Endothelial cell of umbilical vein (primary cell): ENCODE data around the gene TMEM94. TPM values are rescaled to one million over a fixed set of nuclear protein-coding genes. Genes with fewer than 3 reads are reported as not detected.

ENCODE experiments used
- BruUV-seq: library from RNA; stranded (reverse); fragments of 400-500 nt; replicated peaks from 2 replicates; lab custom pipeline; 2021; lab: Mats Ljungman, UMichigan
- CTCF ChIA-PET: fragments of 300-600, 350-600 bp; sonication (Branson Sonifier 250); formaldehyde crosslinking; loops from one replicate; lab custom pipeline; 2021; ENCODE audit warnings: antibody characterized with exemption, inconsistent platforms; lab: Charles Lee
- POLR2A ChIA-PET: fragments of 300-600, 350-600 bp; sonication (Branson Sonifier 250); formaldehyde crosslinking; loops from one replicate; lab custom pipeline; 2021; ENCODE audit warnings: antibody characterized with exemption, inconsistent platforms; lab: Charles Lee
- DNase-seq: peaks from one replicate; pipeline ENCODE4 v3.0.0-alpha.2; 2011; ENCODE audit warnings: low read depth, low spot score
- FAIRE-seq: peaks from 2 replicates; lab custom pipeline; 2011; peaks lifted over from hg19 to GRCh38; lab: Jason Lieb, UNC
- H2AFZ ChIP-seq: 2 replicates; pipeline ENCODE4 v1.6.0; 2012; ENCODE audit warnings: low read depth, low read length, control low read depth, inconsistent platforms
- H3K27ac ChIP-seq: 2 replicates; pipeline ENCODE4 v1.5.1; 2011; ENCODE audit warnings: low read depth, mild to moderate bottlenecking, control low read depth, low read length, moderate library complexity; ENCODE audit not compliant: insufficient read depth
- H3K27me3 ChIP-seq, 2 experiments: 2 replicates each; pipeline versions ENCODE4 v1.6.0 to v1.6.1; 2011; ENCODE audit warnings: low read length in 2 of 2, mixed read lengths in 1 of 2; ENCODE audit not compliant: control insufficient read depth in 2 of 2, insufficient read depth in 2 of 2
- H3K36me3 ChIP-seq, 2 experiments: 2 replicates in 1 of 2; 3 replicates in 1 of 2; pipeline ENCODE4 v1.5.1; 2011; ENCODE audit warnings: low read length in 2 of 2, mild to moderate bottlenecking in 1 of 2, moderate library complexity in 1 of 2; ENCODE audit not compliant: control insufficient read depth in 2 of 2, insufficient read depth in 2 of 2; ENCODE audit errors: extremely low read depth in 1 of 2
- H3K4me1 ChIP-seq: 3 replicates; pipeline ENCODE4 v1.5.1; 2011; ENCODE audit warnings: mild to moderate bottlenecking, low read length; ENCODE audit not compliant: control insufficient read depth, insufficient read depth; ENCODE audit errors: extremely low read depth
- H3K4me2 ChIP-seq: 2 replicates; pipeline ENCODE4 v1.6.1; 2011; ENCODE audit warnings: low read length, control low read depth, mixed read lengths; ENCODE audit not compliant: insufficient read depth
- H3K4me3 ChIP-seq, 3 experiments: fragments of 200-600 bp in 1 of 3; sonication (generic), shearing (Covaris generic) in 1 of 3; replicated peaks in 1 of 3; 2 replicates each; pipeline ENCODE4 v1.5.1; 2011 to 2016; ENCODE audit warnings: control low read depth in 3 of 3, low read length in 3 of 3, mild to moderate bottlenecking in 2 of 3, inconsistent platforms in 1 of 3, low read depth in 1 of 3, moderate library complexity in 1 of 3; ENCODE audit not compliant: insufficient read depth in 1 of 3
- H3K79me2 ChIP-seq: 2 replicates; pipeline ENCODE4 v1.6.0; 2012; ENCODE audit warnings: low read length, inconsistent platforms; ENCODE audit not compliant: control insufficient read depth, insufficient read depth
- H3K9ac ChIP-seq: replicated peaks from 2 replicates; pipeline ENCODE3; 2011; ENCODE audit warnings: low read length, control low read depth; ENCODE audit not compliant: insufficient read depth; ENCODE audit errors: extremely low read depth
- H3K9me1 ChIP-seq: replicated peaks from 3 replicates; pipeline ENCODE4 v1.6.0; 2011; ENCODE audit warnings: mild to moderate bottlenecking, low read length; ENCODE audit not compliant: control insufficient read depth, insufficient read depth; ENCODE audit errors: extremely low read depth
- H3K9me3 ChIP-seq: replicated peaks from 2 replicates; pipeline ENCODE4 v1.5.1; 2012; ENCODE audit warnings: low read length, inconsistent platforms; ENCODE audit not compliant: control insufficient read depth, insufficient read depth
- H4K20me1 ChIP-seq: replicated peaks from 2 replicates; pipeline ENCODE3; 2011; ENCODE audit warnings: mild to moderate bottlenecking, low read length; ENCODE audit not compliant: control insufficient read depth, insufficient read depth; ENCODE audit errors: extremely low read depth
- CTCF ChIP-seq, 2 donors: IDR thresholded peaks; 1 replicate in 1 of 2; 2 replicates in 1 of 2; pipeline ENCODE4 v1.5.1; 2011; ENCODE audit warnings: low read length in 2 of 2, mild to moderate bottlenecking in 2 of 2, moderate library complexity in 2 of 2, control low read depth in 1 of 2, inconsistent platforms in 1 of 2, low read depth in 1 of 2; ENCODE audit not compliant: insufficient read depth in 1 of 2; ENCODE audit errors: extremely low read depth in 1 of 2
- EZH2 ChIP-seq: IDR thresholded peaks from 2 replicates; pipeline ENCODE4 v1.6.1; 2012; ENCODE audit warnings: borderline replicate concordance, low read depth, mild to moderate bottlenecking, moderate library complexity, low read length, inconsistent platforms; ENCODE audit not compliant: severe bottlenecking
- FOS ChIP-seq: IDR thresholded peaks from 2 replicates; pipeline ENCODE4 v1.6.1; 2011; ENCODE audit warnings: mild to moderate bottlenecking, low read length, moderate library complexity, borderline replicate concordance; ENCODE audit not compliant: insufficient read depth
- GATA2 ChIP-seq: IDR thresholded peaks from 2 replicates; pipeline ENCODE4 v1.7.0; 2011; ENCODE audit warnings: low read depth, mild to moderate bottlenecking, moderate library complexity, mixed read lengths, low read length; ENCODE audit not compliant: insufficient read length, insufficient read depth
- JUN ChIP-seq: IDR thresholded peaks from 2 replicates; pipeline ENCODE4 v1.6.1; 2011; ENCODE audit warnings: borderline replicate concordance, low read depth; ENCODE audit not compliant: insufficient read length, insufficient read depth
- MAX ChIP-seq: IDR thresholded peaks from 2 replicates; pipeline ENCODE4 v1.6.1; 2011; ENCODE audit not compliant: insufficient read depth, insufficient read length
- MYC ChIP-seq: IDR thresholded peaks from one replicate; pipeline ENCODE4 v1.6.1; 2011; ENCODE audit warnings: mild to moderate bottlenecking, low read depth, low read length
- POLR2A ChIP-seq: IDR thresholded peaks from 2 replicates; pipeline ENCODE4 v1.6.1; 2012; ENCODE audit warnings: low read depth, mild to moderate bottlenecking, control low read depth, low read length
- POLR2AphosphoS5 ChIP-seq: IDR thresholded peaks from 2 replicates; pipeline ENCODE4 v1.6.1; 2012; ENCODE audit warnings: low read depth, mild to moderate bottlenecking, control low read depth, low read length, moderate library complexity; ENCODE audit not compliant: insufficient read depth
- dilution Hi-C: fragments of 300-500 bp; cut with MboI; formaldehyde crosslinking; loops from one replicate; pipeline ENCODE4 v1.15.0; 2019; ENCODE audit warnings: low sequenced_read_pairs; ENCODE audit not compliant: extremely low pct_ligation_motif_present
- intact Hi-C: fragments of 100-400 bp; cut with micrococcal nuclease; formaldehyde crosslinking; loops from one replicate; pipeline ENCODE4 v1.10.0; 2022
- polyA plus RNA-seq, 4 experiments: library from polyadenylated mRNA; depleted of rRNA in 3 of 4; stranded (reverse) in 3 of 4; unstranded in 1 of 4; fragments of >200 nt; gene quantifications; 2 replicates each; pipeline versions ENCODE4 v1.2.1 to v1.2.3, GENCODE V29; 2011 to 2012; ENCODE audit warnings: missing spikeins in 1 of 4
- total RNA-seq: library from RNA; stranded (reverse); gene quantifications from 2 replicates; pipeline ENCODE4 v1.2.3, GENCODE V29; 2021

TMEM94 gene
- total and polyA plus RNA-seq, 2 donors (not counting 3 experiments of a cell fraction or from before 2014, with no cell fraction given): 69.2 to 75.9 TPM

DNA sequence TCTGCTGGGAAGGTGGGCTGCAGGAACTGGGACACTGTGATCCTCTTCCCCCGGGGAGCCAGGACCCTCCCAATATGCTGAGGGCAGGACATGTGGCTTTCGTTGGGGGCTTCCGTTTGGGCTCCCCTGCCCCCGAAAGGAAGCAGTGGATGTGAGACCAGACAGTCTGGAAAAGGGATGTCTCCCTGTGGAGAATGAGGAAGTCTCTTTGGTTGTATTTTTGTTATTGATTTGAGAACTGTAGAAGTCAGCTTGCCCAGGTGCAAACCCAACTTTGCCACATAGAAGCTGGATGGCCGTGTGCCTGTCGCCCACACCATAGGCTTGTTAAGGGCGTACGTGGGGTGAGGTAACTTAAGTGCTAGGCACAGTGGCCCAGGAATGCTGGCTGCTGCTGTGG is 87.8 kb downstream of the TMEM94 start:
- no peaks in the 10 kb centered on the region for H3K9me3 ChIP-seq
- intact Hi-C loops: no loop called here
- no peaks in the 10 kb centered on the region for H3K79me2 ChIP-seq
- no peak overlapping the region for H2AFZ ChIP-seq
- CTCF ChIA-PET: interaction anchor here (1.5 kb wide), 1 partner anchor 57 kb away, joined by 4 read pairs; no protein-coding TSS in a partner anchor
- TF ChIP-seq MYC (no peak), MAX (no peak), CTCF (IDR thresholded peaks at IDR 0.05; ENCODE audit: extremely low read depth in 1 of 2, insufficient read depth in 1 of 2, low read depth in 1 of 2, low read length in 2 of 2) (no peak), JUN (no peak), POLR2A (no peak), EZH2 (no peak), GATA2 (no peak), POLR2AphosphoS5 (no peak), FOS (no peak)
- no peak overlapping the region for H3K9ac ChIP-seq
- H3K27ac ChIP-seq: no peak overlapping the region
- POLR2A ChIA-PET: no interaction called here
- no peaks in the 10 kb centered on the region for H3K9me1 ChIP-seq
- FAIRE-seq: no peak
- dilution Hi-C loops: no loop called here
- no peaks in the 10 kb centered on the region for H3K27me3 ChIP-seq
- H3K4me1 ChIP-seq: no peaks in the 10 kb centered on the region
- BruUV-seq: no TSS peak
- no peaks in the 10 kb centered on the region for H3K36me3 ChIP-seq
- no peak overlapping the region for H3K4me2 ChIP-seq
- DNase-seq: no peak
- no peaks in the 10 kb centered on the region for H4K20me1 ChIP-seq
- H3K4me3 ChIP-seq: no peak overlapping the region
